Mucosa of descending colon (tissue), 3 donors: ENCODE results near the gene VSIG10L. TPM values are rescaled to one million over a fixed set of nuclear protein-coding genes. Genes with fewer than 3 reads are reported as not detected.

ENCODE experiments used
- ATAC-seq: fragments of 200-7000 bp; cut with Tn5 transposase; one replicate; pipeline ENCODE4 v1.9.1; 2020; ENCODE audit warnings: mild to moderate bottlenecking, moderate library complexity
- DNase-seq, 3 donors: peaks; one replicate each; pipeline ENCODE4 v3.0.0-alpha.2; 2020
- H3K36me3 ChIP-seq: fragments of 200-600 bp; one replicate; pipeline ENCODE4 v1.8.0; 2021; ENCODE audit warnings: low read depth, mild to moderate bottlenecking
- H3K4me1 ChIP-seq: fragments of 200-600 bp; one replicate; pipeline ENCODE4 v1.8.0; 2021; ENCODE audit warnings: low read depth, mild to moderate bottlenecking
- H3K4me3 ChIP-seq: fragments of 200-600 bp; one replicate; pipeline ENCODE4 v1.8.0; 2021; ENCODE audit warnings: mild to moderate bottlenecking
- H3K9me3 ChIP-seq: fragments of 200-600 bp; one replicate; pipeline ENCODE4 v1.8.0; 2021; ENCODE audit warnings: mild to moderate bottlenecking
- intact Hi-C, 2 donors: fragments of 100-400 bp; cut with DNase I in 1 of 2; cut with micrococcal nuclease in 1 of 2; formaldehyde crosslinking; loops; one replicate each; pipeline versions ENCODE4 v1.11.0 to v1.11.1; 2022; cut with DNase I, micrococcal nuclease
- total RNA-seq, 3 donors: library from RNA; stranded (reverse); fragmentation: NEBNext Ultra II Directional in 2 of 3; extraction: Animal tissue kit (Norgen Biotek cat#: 25700) in 2 of 3; gene quantifications; one replicate each; pipeline versions ENCODE4 v1.2.1 to v1.2.4, GENCODE V29; 2021 to 2023
- TF ChIP-seq, protein P1 (sequence below): fragments of 200-600 bp; IDR thresholded peaks from one replicate; pipeline ENCODE4 v1.8.0; 2022; ENCODE audit warnings: antibody characterized with exemption, mild to moderate bottlenecking
- donor health status: DM: no; HTN: no; CAD: no; lungs with moderate emphysema.
- donor health status: DM: no; HTN: no; CAD: no.
- donor health status: DM: no; HTN: yes; CAD: no.

Gene VSIG10L
- total RNA-seq, 3 donors from 2014 or later = 0.69 to 3.8 (median 1.6) TPM

DNA sequence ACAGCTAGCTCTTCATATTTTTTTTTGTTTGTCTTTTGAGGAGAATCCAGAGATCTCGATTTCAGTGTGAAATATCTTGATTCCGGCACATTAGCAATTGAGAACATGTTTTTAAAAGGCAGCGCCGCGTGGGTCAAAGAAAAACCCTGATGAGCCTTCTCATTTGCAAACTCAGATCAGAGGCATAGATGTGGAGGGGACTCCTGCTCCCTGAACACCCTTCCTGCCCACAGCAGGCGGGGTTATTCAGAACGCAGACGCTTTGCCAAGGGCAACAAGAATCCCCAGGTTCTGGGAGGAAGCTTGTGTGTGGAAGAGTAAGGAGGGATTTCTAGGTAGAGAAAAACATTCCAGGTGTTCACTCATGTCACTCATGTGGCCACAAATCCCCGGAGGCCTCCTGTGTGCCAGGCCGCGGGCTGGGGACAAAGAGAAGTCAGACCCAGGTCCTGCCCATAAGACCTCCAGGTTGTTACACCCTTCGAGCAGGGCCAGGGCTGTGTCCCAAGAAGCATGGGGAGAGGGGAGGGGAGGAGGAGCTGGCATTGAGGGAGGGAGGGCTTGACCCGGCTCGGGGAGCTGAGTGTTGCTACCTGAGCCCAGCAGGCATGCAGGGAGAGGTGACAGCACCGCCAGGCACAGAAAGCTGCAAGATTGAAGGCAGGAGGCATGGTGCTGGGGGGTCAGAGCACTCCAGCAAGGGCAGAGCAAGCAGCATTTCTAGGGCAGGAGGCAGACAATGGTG lies 46.4 kb downstream of the VSIG10L start:
- DNase-seq = no peak
- Histone ChIP-seq H3K4me3 (no peak overlapping the region), H3K9me3 (no peaks in the 10 kb centered on the region), H3K36me3 (no peaks in the 10 kb centered on the region), H3K4me1 (no peaks in the 10 kb centered on the region)
- TF ChIP-seq, protein P1, sequence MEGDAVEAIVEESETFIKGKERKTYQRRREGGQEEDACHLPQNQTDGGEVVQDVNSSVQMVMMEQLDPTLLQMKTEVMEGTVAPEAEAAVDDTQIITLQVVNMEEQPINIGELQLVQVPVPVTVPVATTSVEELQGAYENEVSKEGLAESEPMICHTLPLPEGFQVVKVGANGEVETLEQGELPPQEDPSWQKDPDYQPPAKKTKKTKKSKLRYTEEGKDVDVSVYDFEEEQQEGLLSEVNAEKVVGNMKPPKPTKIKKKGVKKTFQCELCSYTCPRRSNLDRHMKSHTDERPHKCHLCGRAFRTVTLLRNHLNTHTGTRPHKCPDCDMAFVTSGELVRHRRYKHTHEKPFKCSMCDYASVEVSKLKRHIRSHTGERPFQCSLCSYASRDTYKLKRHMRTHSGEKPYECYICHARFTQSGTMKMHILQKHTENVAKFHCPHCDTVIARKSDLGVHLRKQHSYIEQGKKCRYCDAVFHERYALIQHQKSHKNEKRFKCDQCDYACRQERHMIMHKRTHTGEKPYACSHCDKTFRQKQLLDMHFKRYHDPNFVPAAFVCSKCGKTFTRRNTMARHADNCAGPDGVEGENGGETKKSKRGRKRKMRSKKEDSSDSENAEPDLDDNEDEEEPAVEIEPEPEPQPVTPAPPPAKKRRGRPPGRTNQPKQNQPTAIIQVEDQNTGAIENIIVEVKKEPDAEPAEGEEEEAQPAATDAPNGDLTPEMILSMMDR = no peak
- intact Hi-C loops = no loop called here
- ATAC-seq = no peak

DNA sequence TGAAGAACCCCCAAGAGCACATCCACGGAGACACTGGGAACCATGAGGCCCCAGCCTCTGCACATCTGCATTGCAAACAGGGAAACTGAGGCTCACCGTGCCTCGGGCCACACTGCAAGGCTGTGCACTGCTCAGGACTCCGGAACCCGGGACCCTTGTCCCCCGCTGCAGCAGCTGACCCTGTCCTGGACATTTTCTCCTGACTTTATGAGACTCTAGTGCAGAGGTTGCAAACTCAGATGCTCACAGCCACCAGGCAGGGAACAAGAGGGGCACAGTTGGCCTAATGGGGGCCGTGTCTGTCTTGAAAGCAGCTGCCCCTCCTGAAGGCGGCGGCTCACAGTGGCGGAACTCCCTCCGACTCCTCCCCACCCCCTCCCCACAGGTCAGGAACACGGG lies 47.0 kb downstream of the VSIG10L start:
- Histone ChIP-seq H3K36me3 (no peaks in the 10 kb centered on the region), H3K9me3 (no peaks in the 10 kb centered on the region), H3K4me3 (no peak overlapping the region), H3K4me1 (no peaks in the 10 kb centered on the region)
- TF ChIP-seq, protein P1 = no peak
- intact Hi-C loops = no loop called here
- no peak for ATAC-seq
- no peak for DNase-seq

DNA sequence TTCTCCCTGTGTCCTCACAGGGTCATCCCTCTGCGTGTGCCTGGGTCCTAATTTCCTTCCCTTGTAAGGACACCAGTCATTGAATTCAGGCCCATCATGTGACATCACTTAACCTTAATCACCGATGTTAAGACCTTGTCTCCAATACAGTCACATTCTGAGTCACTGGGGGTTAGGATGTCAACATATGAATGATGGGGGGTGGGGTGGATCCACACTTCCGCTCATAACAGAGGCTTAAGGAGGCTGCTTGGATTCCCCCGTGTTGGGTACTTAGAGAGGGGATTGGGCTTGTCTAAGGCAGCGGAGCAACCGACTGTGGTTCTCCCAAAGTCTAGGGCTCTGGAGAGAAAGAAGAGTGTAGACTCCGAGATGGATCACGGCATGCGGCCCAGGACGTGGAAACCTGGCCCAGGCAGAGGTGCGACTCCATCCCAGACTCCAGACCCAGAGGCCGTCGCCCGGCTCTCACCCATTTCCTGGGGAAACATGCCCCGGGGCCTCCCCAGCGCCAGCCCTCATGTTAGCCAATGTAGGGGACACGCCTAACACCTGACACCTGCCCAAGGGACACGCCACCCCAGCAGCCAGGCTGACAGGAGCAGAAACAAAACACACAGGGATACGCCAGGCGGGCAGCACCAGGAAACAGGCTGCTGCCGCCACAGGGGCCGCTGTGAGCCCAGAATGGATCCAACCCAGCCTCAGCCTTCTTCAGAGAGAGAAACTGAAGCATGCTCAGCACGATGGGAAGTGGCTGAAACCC lies 47.5 kb downstream of the VSIG10L start:
- Histone ChIP-seq H3K36me3 (no peaks in the 10 kb centered on the region), H3K9me3 (no peaks in the 10 kb centered on the region), H3K4me3 (no peak overlapping the region), H3K4me1 (no peaks in the 10 kb centered on the region)
- intact Hi-C loops = no loop called here
- TF ChIP-seq, protein P1 = no peak
- ATAC-seq (no peak), DNase-seq (no peak)

DNA sequence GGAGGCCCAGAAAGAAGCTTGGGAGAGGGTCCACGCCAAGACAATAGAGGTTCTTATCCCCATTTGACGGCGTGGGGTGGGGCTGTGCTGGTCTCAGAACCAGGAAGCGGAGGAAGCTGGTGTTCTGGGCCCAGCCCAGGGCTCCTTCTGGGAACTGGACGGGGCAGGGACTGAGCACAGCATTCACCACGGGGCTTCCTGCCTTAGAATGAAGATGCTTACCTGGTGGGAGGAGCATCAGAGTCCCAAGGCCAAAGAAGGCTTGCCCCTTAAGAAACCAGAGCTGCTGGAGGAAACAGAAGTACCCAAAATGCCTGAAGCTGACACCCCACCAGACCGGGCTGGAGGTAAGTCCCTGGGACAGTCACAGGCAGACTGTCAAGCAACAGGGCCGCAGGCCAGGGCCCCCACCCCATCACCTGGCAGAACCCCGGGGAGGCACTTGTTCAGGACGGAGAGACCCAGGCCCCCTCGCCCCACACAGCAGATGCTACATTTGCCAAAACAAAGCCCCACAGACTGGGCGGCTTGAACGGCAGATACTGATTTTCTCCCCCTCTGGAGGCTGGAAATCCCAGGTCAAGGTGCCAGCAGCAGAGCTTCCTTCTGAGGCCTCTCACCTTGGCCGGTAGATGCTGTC lies 48.2 kb downstream of the VSIG10L start:
- TF ChIP-seq, protein P1 = no peak
- Histone ChIP-seq H3K36me3 (no peaks in the 10 kb centered on the region), H3K4me3 (no peak overlapping the region), H3K9me3 (no peaks in the 10 kb centered on the region), H3K4me1 (no peaks in the 10 kb centered on the region)
- ATAC-seq = no peak
- intact Hi-C loops = no loop called here
- no peak for DNase-seq

DNA sequence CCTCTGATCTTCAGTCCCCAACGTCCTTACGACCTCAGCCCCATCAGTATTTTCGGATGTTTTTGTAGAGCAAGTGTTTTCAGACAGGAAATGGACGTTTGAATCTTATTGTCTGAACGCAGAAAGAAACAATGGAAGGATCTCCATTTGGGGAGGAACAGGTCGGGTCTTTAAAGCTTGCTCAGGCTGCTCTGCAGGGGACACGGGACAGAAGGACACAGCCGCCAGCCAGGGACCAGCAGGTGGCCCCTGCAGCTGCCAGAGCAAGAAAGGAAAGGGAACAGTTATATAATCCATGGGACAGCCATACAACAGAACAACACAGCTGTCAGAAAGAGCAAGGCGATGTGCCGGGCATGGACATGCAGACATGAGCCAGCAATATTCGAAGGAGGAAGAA lies 49.0 kb downstream of the VSIG10L start:
- ATAC-seq (no peak), DNase-seq (no peak)
- no peaks in the 10 kb centered on the region for H3K36me3 ChIP-seq
- H3K4me3 ChIP-seq = no peak overlapping the region
- no peaks in the 10 kb centered on the region for H3K9me3 ChIP-seq
- no peaks in the 10 kb centered on the region for H3K4me1 ChIP-seq
- intact Hi-C loops = no loop called here
- TF ChIP-seq, protein P1 = no peak
